Measurements from ENCODE around the gene STXBP1.

DNA sequence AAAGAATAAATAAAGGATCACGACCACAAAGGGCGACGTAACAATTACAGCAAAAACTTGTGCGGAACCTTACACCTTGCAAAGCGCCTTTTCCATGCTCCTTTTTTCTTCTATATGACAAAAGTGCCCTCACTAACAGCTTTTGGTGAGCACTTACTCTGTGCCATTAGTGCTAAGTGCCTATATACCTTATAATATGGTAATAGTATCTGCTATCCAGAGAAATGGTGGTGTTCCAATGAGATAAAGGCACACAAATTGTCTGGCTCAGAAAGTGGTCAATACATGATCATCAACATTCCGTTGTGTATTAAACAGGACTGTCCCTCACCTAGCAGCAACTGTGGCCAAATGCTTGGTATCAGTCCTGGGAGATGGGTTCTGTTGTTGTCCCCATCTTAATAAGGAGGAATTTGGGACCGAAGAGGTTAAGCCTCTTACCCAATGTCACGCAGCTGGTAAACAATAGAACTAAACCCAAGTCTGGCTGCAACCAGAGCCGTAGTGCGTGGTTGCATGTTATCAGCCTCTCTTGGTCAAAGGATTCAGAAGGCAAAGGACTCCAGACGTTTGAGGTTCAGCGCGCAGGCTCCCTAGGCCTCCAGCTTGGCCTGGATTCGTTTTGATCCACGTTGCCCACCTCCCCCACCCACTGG, 123.6 kb downstream of the STXBP1 start:
- TF ChIP-seq, protein P1, sequence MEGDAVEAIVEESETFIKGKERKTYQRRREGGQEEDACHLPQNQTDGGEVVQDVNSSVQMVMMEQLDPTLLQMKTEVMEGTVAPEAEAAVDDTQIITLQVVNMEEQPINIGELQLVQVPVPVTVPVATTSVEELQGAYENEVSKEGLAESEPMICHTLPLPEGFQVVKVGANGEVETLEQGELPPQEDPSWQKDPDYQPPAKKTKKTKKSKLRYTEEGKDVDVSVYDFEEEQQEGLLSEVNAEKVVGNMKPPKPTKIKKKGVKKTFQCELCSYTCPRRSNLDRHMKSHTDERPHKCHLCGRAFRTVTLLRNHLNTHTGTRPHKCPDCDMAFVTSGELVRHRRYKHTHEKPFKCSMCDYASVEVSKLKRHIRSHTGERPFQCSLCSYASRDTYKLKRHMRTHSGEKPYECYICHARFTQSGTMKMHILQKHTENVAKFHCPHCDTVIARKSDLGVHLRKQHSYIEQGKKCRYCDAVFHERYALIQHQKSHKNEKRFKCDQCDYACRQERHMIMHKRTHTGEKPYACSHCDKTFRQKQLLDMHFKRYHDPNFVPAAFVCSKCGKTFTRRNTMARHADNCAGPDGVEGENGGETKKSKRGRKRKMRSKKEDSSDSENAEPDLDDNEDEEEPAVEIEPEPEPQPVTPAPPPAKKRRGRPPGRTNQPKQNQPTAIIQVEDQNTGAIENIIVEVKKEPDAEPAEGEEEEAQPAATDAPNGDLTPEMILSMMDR (IDR thresholded peaks at IDR 0.05; ENCODE audit: low read depth, low read length) = no peak
- no peak for TF ChIP-seq EZH2phosphoT487 (IDR thresholded peaks at IDR 0.05; ENCODE audit: low read depth)
